BJ (cell line): ENCODE data around the gene ZNF423. TPM values are rescaled to one million over a fixed set of nuclear protein-coding genes. Genes with fewer than 3 reads are reported as not detected.

Experiments used
- CTCF ChIA-PET: fragments of 350-600 bp; formaldehyde crosslinking; extraction: SDS; loops from one replicate; lab custom pipeline; 2021; ENCODE audit warnings: antibody characterized with exemption, inconsistent platforms; lab: Yijun Ruan, JAX
- POLR2A ChIA-PET: fragments of 300-600 bp; sonication (Branson Sonifier 250); formaldehyde crosslinking; extraction: SDS; loops from one replicate; lab custom pipeline; 2021; ENCODE audit warnings: antibody characterized with exemption; lab: Charles Lee
- DNase-seq: peaks from one replicate; pipeline ENCODE4 v3.0.0-alpha.2; 2011; ENCODE audit warnings: low read depth
- H3K27me3 ChIP-seq: 2 replicates; pipeline ENCODE4 v1.6.0; 2011; ENCODE audit warnings: low read length; ENCODE audit not compliant: control insufficient read depth, insufficient read depth
- H3K36me3 ChIP-seq: 2 replicates; pipeline ENCODE4 v1.5.1; 2011; ENCODE audit warnings: low read length; ENCODE audit not compliant: control insufficient read depth, insufficient read depth
- H3K4me3 ChIP-seq: 2 replicates; pipeline ENCODE4 v1.5.1; 2011; ENCODE audit warnings: low read depth, mild to moderate bottlenecking, control low read depth, low read length
- polyA plus RNA-seq: library from polyadenylated mRNA; depleted of rRNA; stranded (reverse); fragments of >200 nt; gene quantifications from 2 replicates; pipeline ENCODE4 v1.2.3, GENCODE V29; 2011
- TF ChIP-seq, protein P1 (sequence below): IDR thresholded peaks from 2 replicates; pipeline ENCODE4 v1.5.1; 2011; ENCODE audit warnings: low read depth, mild to moderate bottlenecking, control low read depth, inconsistent platforms, low read length, moderate library complexity; ENCODE audit not compliant: insufficient read depth

ZNF423 gene
- polyA plus RNA-seq, 1 experiment, result 0.22 TPM

GRCh38 chr16:49478616-49479015, 377.3 kb downstream of the ZNF423 start:
- no peaks in the 10 kb centered on the region for H3K36me3 ChIP-seq
- ChIA-PET CTCF (no interaction called here), POLR2A (no interaction called here)
- no peak overlapping the region for H3K4me3 ChIP-seq
- TF ChIP-seq, protein P1, sequence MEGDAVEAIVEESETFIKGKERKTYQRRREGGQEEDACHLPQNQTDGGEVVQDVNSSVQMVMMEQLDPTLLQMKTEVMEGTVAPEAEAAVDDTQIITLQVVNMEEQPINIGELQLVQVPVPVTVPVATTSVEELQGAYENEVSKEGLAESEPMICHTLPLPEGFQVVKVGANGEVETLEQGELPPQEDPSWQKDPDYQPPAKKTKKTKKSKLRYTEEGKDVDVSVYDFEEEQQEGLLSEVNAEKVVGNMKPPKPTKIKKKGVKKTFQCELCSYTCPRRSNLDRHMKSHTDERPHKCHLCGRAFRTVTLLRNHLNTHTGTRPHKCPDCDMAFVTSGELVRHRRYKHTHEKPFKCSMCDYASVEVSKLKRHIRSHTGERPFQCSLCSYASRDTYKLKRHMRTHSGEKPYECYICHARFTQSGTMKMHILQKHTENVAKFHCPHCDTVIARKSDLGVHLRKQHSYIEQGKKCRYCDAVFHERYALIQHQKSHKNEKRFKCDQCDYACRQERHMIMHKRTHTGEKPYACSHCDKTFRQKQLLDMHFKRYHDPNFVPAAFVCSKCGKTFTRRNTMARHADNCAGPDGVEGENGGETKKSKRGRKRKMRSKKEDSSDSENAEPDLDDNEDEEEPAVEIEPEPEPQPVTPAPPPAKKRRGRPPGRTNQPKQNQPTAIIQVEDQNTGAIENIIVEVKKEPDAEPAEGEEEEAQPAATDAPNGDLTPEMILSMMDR, result no peak
- no peak for DNase-seq
- no peaks in the 10 kb centered on the region for H3K27me3 ChIP-seq

DNA sequence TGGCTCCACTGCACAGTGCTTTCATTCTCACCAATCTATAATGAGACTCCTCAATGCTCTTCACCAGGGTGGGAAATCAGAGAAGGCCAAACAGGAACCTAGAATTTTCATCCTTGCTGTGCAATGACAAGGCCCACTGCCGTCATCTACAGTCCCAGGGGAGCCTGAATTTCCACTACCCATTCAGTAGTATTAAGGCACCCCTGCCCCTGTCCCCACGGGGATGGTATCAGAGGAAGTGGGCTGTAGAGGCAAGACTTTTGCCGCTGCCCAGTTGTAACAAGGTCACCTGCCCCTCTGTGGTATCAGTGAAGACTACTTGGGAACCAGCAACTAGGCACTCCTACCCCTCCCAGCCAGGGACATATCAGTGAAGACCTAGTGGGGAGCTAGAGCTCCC, 377.8 kb downstream of the ZNF423 start:
- Histone ChIP-seq H3K27me3 (no peaks in the 10 kb centered on the region), H3K36me3 (no peaks in the 10 kb centered on the region), H3K4me3 (no peak overlapping the region)
- TF ChIP-seq, protein P1, result no peak
- ChIA-PET POLR2A (no interaction called here), CTCF (no interaction called here)
- DNase-seq, result no peak

GRCh38 chr16:49477250-49477895, 378.5 kb downstream of the ZNF423 start:
- CTCF ChIA-PET, result no interaction called here
- Histone ChIP-seq H3K4me3 (no peak overlapping the region), H3K27me3 (no peaks in the 10 kb centered on the region), H3K36me3 (no peaks in the 10 kb centered on the region)
- TF ChIP-seq, protein P1, result no peak
- no peak for DNase-seq
- POLR2A ChIA-PET, result no interaction called here

DNA sequence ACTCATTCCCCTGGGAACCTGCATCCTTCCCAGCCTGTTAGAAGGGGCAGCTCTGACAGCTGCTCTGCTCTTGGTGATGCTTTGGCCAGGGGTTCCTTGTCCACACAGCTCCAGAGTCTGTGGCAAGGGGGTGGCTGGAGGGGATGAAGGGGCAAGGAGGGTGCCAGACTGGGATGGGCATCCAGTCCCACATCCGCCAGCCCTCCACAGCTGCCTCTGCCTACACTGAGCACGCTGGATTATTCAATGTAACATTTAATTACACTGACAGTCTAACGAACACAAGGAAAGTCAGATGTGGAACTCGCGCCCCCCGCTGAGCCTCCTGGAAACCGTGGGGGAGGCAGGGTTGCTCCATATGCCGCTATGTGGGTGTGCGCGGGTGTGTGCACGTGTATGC, 381.2 kb downstream of the ZNF423 start:
- Histone ChIP-seq H3K4me3 (no peak overlapping the region), H3K27me3 (no peaks in the 10 kb centered on the region), H3K36me3 (no peaks in the 10 kb centered on the region)
- TF ChIP-seq, protein P1, result no peak
- no peak for DNase-seq
- ChIA-PET POLR2A (no interaction called here), CTCF (no interaction called here)

DNA sequence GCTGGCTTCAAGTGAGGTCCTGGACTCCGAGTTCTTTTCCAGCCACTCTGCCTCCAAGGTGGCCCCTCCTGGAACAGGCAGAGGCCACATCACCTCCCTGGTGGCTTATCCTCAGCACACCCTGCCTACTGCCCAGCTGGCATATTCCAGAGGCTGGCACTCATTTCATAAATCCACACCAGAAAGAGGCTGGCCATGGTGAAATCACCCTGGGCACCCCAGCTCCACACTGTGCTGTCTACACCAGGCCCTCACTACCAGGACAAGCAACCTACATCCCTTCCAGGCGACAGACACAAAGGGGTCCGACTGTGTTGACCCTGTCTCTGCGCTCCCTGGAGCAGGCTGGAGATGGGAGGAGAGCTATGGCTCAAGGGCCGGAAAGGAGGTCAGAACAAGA, 382.1 kb downstream of the ZNF423 start:
- ChIA-PET CTCF (no interaction called here), POLR2A (no interaction called here)
- Histone ChIP-seq H3K36me3 (no peaks in the 10 kb centered on the region), H3K27me3 (no peaks in the 10 kb centered on the region), H3K4me3 (no peak overlapping the region)
- TF ChIP-seq, protein P1, result no peak
- DNase-seq, result no peak
